HFF-Myc (cell line): ENCODE results near the gene CCDC146.

ENCODE experiments used
- DNase-seq: peaks from one replicate; pipeline ENCODE4 v3.0.0-alpha.2; 2011; ENCODE audit warnings: low read depth; ENCODE audit errors: extremely low read depth
- H3K4me3 ChIP-seq: replicated peaks from 2 replicates; pipeline ENCODE4 v1.5.1; 2011; ENCODE audit warnings: low read depth, mild to moderate bottlenecking, control low read depth, low read length
- TF ChIP-seq, protein P1 (sequence below): IDR thresholded peaks from 2 replicates; pipeline ENCODE4 v1.5.1; 2012; ENCODE audit warnings: mild to moderate bottlenecking, low read depth, low read length, control low read depth; ENCODE audit errors: missing control alignments

The CCDC146 gene

DNA sequence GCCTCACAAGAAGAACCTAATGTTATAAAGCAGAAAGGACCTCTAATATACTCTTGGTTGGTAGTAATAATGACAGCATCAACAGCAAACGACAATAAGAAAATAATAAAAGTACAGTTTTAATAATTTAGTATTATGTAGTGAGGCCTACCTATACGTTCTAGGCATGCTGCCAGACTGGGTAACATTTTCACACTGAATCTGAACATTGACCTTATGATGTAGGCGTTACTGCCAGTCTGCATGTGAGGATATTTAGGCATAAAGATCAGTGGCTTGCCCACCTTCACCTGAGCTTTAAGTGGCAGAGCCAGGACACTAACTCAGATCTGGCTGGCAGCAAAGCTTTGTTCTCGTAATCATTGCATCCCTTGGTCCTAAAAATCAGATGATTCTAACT, 74.7 kb downstream of the CCDC146 start:
- no peak overlapping the region for H3K4me3 ChIP-seq
- TF ChIP-seq, protein P1, sequence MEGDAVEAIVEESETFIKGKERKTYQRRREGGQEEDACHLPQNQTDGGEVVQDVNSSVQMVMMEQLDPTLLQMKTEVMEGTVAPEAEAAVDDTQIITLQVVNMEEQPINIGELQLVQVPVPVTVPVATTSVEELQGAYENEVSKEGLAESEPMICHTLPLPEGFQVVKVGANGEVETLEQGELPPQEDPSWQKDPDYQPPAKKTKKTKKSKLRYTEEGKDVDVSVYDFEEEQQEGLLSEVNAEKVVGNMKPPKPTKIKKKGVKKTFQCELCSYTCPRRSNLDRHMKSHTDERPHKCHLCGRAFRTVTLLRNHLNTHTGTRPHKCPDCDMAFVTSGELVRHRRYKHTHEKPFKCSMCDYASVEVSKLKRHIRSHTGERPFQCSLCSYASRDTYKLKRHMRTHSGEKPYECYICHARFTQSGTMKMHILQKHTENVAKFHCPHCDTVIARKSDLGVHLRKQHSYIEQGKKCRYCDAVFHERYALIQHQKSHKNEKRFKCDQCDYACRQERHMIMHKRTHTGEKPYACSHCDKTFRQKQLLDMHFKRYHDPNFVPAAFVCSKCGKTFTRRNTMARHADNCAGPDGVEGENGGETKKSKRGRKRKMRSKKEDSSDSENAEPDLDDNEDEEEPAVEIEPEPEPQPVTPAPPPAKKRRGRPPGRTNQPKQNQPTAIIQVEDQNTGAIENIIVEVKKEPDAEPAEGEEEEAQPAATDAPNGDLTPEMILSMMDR = no peak

DNA sequence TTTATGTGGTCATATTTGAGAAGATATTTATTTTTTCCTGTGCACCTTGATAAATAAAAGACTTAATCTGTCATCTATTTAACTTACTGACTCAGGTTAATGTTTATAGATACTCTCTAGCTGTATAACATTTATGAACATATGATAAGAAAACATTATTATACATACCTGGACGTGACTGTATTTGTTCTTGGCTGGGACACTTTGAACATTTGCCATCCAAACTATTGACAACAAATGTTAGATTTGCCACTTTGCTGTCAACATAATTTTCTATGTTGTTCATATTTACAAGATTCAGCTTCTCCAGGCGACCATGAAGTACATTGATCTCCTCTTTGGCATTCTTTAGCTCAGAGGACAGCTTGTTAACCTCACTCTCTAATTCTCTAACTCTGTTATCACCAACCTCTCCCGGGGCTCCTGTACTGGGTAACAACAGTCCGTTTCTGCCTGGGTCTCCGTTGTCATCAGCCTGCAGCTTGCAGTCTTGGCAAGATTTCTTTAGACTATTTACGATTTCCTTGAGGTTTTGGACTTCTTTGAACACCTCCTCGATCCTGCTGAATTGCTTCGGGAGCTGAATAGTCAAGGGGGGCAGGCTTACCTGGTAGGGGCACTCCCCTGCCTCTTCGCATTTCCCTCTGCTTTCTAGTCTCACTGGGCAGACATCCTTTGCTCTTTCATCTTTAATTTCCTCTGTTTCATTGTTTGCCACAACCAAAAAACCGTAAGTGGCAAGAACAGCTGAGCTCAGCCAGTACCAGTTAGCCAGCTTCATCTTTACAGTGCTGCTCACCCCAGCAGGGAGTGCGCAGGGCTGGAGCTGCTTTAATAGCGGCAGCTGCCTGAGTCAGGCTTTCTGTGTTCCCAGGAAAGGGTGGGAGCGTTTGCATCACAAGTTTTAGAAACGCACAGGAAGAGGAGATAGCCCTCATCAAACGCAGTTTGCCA, 76.9 kb downstream of the CCDC146 start, which contains the start of gene FGL2:
Gene FGL2, minus strand, starts transcription at position 807 of the 954 bp plus-strand sequence. Its CDS starts 26 bp downstream, at position 781.
- no peak for DNase-seq
- no peak within 1 kb of the TSS for H3K4me3 ChIP-seq
- TF ChIP-seq, protein P1 = no peak

More for the DNA sequence above, 74.7 kb downstream of the CCDC146 start:
- no peak for DNase-seq

DNA sequence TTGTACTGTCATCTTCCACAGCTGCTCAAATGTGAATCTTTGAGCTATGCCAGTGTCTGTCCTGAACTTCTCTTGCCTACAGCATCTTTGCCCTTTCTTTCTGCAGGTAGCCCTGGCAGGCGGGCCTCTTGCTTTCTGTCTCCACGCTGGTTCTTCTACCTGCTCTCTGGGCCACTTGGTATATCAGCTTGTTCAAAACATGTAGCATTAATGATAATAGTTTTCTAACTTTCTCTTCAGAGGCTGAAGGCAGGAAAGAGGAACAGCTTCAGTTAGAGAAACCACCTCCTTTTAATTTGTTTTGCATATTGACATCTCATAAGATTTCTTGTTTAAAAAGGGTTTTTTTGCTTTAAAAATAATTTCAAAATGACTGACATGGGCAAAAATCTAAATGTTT, 78.1 kb downstream of the CCDC146 start:
- no peak for DNase-seq
- H3K4me3 ChIP-seq = no peak overlapping the region
- TF ChIP-seq, protein P1 = no peak

DNA sequence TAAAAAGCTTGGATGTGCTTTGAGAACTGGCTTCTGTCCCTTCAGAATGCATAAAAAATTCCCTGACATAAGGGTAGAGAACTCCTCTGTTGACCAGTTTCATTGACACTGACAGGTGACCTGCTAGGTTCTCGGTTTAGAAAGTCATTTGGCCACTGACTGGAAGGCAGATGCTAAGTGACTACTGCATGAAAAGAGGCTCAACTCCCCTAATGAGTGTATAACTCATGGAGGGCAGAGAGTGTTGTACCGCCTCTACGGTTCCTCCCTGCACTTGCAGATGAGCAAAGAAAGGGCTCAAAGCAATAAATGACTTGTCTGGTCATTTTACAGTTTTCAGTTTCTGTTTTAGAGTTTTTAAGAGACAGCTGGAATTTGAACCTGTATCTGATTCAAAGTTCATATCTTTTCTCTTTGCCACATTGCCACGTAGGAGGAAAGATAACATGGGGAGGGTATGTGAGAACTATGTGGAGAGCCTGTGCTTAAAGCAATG, 80.1 kb downstream of the CCDC146 start:
- H3K4me3 ChIP-seq = no peak overlapping the region
- TF ChIP-seq, protein P1 = no peak
- DNase-seq = no peak

DNA sequence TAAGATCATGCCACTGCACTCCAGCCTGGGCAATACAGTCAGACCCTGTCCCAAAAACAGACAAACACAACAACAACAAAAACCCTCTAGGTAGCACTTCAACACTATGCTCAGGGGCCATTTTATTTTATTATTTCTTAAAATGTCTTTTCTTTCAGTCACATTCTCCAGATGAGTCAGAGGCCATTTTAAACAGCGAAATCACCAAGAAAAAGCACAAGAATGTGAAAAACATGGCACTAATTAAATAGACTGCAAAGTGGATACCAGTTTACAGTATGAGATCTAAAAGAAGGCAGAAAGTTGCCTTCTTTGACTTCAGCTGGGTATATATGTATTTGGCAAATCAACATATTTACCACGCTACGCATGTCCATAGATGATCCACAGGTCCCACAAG, 83.3 kb downstream of the CCDC146 start:
- no peak for DNase-seq
- no peak overlapping the region for H3K4me3 ChIP-seq
- TF ChIP-seq, protein P1 = no peak

DNA sequence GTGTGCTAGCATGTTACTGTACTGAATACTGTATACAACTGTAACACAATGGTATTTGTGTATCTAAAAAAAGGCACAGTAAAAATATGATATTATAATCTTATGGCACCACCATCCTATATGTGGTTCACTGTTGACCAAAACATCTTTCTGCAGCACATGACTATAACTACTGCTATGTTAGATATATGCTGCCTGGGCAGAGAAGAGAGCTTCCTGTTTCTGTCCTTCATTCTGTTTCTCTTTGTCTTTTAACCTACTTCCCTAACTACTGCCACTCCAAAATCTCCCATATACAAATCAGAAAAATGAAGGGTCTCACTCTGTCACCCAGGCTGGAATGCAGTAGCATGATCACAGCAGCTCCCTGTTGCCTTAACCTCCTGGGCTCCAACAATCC, 86.0 kb downstream of the CCDC146 start:
- no peak for DNase-seq
- TF ChIP-seq, protein P1 = no peak
- no peak overlapping the region for H3K4me3 ChIP-seq
